Spleen (tissue), 7 donors: ENCODE results near the gene PRDX6.

Source experiments
- CTCF ChIP-seq, 11 experiments: fragments of 200-600 bp in 7 of 11; fragments of 450-650 bp in 4 of 11; sonication (generic) in 4 of 11; IDR thresholded peaks in 8 of 11; conservative IDR thresholded peaks in 3 of 11; 1 replicate in 7 of 11; 2 replicates in 4 of 11; pipeline versions ENCODE4 v1.4.0 to v1.8.0; 2016 to 2021; ENCODE audit warnings: antibody characterized with exemption in 11 of 11, inconsistent platforms in 4 of 11, mild to moderate bottlenecking in 1 of 11
- POLR2A ChIP-seq, 3 donors: fragments of 450-650 bp; IDR thresholded peaks; one replicate each; pipeline ENCODE4 v1.5.1; 2017; ENCODE audit warnings: antibody characterized with exemption in 3 of 3, mild to moderate bottlenecking in 1 of 3
- donor health status: DM: no; HTN: no; CAD: no; lungs with moderate emphysema.
- donor health status: DM: no; HTN: no; CAD: no.
- donor health status: DM: no; HTN: no; CAD: no.

GRCh38 chr1:173469656-173470055 lies 7.5 kb upstream of the PRDX6 start:
- no peak for TF ChIP-seq POLR2A (IDR thresholded peaks at IDR 0.05)
- no peak for TF ChIP-seq CTCF (IDR thresholded peaks at IDR 0.05 in 8 of 11, conservative IDR thresholded peaks at IDR 0.05 in 3 of 11)
